A673 (cell line): ENCODE data around the gene SUPT5H.

Source experiments
- CTCF ChIP-seq: fragments of 300-800, 200-600 bp; sonication (generic); conservative IDR thresholded peaks from 2 replicates; pipeline ENCODE4 v1.5.1; 2017; ENCODE audit warnings: low read depth, mild to moderate bottlenecking, antibody characterized with exemption, low read length, moderate library complexity, mixed read lengths
- EZH2 ChIP-seq: fragments of 200-600 bp; sonication (generic); IDR thresholded peaks from 2 replicates; pipeline ENCODE4 v1.6.1; 2017; ENCODE audit warnings: borderline replicate concordance, low read depth, mild to moderate bottlenecking, mixed read lengths, antibody characterized with exemption, low read length; ENCODE audit not compliant: poor library complexity, severe bottlenecking

- TF ChIP-seq CTCF (no peak), EZH2 (no peak)
Observed at GRCh38 chr19:39403331-39404312, 41.8 kb upstream of the SUPT5H start.
